HG03378 (cell line): Measurements from ENCODE around the gene C6orf89.

Experiments used
- ATAC-seq: cut with Tn5 transposase; IDR thresholded peaks from one replicate; pipeline ENCODE4 v1.9.1; 2021; ENCODE audit warnings: mild to moderate bottlenecking, moderate library complexity; ENCODE audit not compliant: unreplicated experiment

C6orf89 gene

DNA sequence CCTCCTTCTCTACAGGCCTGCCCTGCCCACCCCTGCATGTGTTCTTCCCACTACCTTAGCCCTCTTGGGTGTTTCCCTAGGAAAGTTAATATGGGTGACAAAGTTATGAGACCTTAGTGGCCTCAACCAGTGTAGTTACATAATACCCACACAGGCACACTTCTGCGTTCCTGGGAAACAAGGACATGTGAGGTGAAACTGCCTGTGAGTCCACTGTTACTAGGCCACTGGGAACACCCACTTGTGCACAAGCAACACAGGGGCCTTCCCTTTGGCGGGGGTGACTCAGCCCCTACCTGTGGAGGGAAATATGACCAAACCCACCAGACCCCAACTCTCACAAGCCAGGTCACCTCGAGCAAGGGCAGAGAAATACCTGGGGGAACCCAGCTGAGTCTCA lies 81.5 kb downstream of the C6orf89 start:
- ATAC-seq, result no peak

DNA sequence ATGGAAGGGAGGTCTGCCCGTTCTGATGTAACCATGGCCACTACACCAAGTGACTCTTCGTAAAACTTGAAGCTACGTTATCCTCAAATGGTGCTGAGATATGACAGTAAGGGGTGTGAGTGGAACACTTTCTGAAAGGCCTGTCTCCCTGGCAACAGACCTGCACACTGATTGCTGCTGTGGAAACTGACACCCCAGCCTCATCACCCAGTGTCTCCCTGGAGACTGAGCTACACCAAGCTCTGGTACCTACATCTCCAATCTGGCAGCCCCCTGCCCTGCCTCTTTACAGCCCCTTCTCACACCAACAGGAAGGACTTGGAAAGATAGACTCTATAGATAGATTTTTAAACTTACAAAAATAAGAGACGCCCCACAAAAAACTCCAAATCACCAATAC lies 82.0 kb downstream of the C6orf89 start:
- no peak for ATAC-seq

GRCh38 chr6:36968266-36968977 lies 82.7 kb downstream of the C6orf89 start:
- no peak for ATAC-seq

DNA sequence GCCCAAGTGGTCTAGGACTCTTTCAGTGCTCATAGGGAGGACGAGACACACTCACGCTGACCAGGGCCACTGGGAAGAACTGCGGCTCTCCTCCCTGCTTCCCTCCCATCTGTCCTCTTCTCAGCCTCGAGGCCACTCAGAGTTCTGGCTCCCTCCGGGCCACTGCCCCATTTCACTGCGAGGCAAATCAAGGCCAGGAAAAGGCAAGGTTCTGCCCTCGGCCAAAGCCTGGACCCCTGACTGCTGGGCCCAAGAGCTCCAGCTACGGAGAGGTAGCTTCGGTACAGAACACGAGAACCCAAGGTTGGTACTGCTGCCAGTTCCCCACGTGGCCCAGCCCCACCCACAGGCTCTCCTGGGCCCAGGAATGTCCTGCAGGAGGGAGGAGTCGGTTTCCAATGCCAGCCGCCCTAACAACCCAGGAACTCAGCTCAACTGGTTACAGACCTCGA lies 83.5 kb downstream of the C6orf89 start:
- ATAC-seq, result no peak

DNA sequence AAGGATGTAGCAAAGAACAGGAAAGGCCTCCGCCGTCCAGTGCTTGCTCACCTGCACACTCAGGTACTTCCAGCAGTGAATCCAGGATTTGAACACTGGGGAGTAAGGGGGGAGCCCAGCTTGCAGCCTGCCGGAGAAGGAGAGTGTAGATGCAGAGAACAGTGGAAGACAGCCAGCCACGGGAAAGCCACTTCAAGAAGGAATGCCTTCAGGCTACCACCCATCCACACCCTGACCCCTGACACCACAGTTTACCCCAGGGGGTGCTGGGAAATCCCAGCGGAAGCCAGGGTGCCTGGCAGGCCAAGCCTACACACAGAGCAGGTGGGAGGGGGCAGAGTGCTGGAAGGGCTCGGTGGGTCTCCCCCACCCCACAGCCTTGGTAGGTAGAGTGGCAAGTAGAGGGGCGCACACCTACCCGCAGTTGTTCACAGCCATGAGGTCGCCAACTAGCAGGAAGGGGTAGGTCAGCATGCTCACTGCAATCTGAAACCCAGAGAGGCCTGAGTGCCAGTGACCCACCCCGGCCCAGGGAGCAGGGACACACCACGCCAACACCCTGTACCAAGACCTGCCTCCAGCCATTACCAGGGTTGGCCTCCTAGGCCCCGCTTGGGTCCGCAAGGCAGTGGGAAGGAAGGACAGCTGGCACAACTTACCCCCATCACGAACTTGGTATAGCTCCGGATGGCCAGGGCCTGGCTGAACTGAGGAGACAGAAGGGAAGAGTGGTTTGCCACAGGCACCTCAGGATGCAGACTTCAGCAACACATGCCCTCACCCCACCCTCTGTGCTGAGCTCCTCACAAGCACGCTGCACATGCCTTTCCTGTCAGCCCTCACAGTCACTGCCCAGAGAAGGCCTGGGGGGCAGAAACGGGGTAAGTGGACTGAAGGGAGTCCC lies 84.5 kb downstream of the C6orf89 start:
- ATAC-seq, result no peak

DNA sequence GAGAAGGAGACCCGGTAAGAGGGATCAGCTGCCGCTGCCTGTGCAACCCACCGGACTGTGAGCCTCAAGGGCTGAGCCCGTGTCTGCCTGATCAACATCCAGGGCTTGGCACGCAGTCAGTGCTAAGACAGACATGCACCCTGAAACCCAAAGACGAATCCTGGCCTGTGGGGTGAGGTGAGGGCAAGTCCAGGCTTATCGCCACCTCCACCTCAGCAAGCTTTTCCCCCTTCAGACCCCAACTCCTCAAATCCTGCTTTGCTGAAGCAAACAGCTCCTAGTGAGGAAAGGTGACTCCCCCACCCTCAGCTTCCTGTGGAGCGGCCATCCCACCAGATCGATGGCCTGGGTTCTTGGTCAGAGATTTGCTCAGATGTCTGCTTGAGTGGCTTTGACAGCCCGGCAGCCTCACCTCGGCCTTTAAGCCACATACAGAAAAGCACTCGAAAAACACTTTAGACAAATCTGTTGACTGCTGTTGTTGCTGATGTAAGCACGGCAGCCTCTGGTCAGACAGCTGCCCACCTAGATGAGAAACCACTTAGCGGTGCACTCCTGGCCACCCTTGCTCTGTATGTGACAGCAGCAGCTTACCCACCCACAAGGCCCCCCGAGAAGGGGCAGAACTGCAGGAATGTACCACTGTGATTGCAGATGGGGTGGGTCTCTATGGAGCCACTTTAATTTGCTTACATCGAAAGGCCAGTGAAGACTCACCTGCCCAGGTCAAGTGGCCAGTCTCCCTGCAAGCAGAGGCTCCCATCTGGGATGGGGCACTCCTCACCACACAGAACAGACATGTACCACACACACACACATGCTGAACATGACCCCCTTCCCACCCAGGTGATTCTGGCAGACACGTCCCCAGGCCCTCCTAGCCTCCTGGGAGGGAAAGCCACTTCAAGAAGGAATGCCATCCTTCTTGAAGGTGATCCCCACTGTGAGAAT lies 85.4 kb downstream of the C6orf89 start:
- ATAC-seq, result no peak

DNA sequence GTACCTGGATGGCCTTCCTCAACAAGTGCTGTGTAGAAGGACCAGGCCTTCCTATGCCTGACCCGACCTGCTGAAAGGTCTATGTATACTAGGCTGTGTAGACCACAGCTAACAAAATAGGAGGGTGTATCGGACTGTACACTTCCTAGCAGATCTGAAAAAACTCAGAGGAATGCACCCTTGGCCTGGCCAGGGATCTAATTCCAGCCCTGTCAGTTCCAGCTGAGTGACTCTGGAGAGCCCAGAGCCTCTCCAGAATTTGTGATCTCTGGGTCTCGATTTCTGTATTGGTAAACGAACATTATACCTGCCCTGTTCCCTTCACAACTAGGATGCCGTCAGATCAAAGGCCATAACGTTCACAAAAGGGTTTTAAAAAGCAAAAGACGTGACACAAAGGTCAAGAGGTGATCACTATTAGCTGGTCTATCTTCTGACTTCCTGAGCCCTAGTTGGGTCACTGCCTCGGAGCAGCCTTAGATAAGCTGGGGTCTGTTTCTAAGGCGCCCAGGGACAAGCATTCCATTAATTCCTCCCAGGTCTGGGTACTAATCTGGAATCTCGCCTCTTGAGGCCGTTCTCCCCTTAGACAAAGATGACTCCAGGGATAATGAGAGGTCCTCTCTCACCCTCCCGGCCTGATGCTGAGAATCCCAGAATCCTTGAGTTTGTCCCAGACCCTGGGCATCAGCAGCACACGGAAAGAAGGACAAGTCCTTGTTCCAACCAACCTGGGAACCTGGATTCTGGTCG lies 86.3 kb downstream of the C6orf89 start:
- ATAC-seq, result no peak

DNA sequence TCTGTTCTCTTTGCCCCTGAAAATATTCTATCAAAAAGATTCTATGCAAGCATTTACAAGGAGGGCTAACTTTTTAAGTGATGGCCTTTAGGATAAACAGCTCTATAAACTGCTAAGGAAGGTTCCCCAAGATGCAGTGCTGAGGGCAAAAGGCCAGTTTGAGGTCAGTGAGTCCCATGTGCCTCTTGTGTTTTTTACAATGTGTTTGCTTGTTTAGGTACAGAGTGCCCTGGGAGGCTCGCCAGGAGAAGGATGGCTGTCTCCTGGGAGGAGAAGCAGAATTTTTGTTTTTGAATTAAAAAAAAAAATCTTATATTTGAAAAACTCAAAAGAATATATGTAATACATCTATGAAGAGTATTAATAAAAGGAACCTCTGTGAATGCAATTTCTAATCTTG lies 87.4 kb downstream of the C6orf89 start:
- no peak for ATAC-seq

- ATAC-seq, result no peak
These were observed 87.9 kb downstream of the C6orf89 start for GRCh38 chr6:36973647-36974046.

GRCh38 chr6:36975231-36976006 lies 89.7 kb downstream of the C6orf89 start:
- no peak for ATAC-seq

GRCh38 chr6:36976007-36976264 lies 90.2 kb downstream of the C6orf89 start:
- ATAC-seq, result no peak

DNA sequence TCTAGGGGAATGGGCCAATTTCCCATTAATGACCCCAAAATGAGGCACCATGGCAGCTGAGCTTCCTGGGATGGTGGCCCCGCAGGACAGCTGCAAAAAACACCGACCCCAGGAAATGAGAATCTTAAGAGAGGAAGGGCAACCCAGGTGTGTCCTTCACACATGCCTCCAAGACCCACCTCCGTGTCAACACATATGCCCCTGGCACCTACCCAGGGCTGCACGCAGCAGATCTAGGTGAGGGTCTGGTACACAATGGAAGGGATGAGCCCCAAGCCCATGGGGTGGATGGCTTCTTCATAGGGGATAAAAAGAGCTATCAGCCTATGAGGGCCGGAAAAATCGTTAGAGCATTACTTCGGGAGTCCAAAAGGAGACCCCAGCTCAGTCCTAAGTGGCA lies 90.8 kb downstream of the C6orf89 start:
- ATAC-seq, result no peak

DNA sequence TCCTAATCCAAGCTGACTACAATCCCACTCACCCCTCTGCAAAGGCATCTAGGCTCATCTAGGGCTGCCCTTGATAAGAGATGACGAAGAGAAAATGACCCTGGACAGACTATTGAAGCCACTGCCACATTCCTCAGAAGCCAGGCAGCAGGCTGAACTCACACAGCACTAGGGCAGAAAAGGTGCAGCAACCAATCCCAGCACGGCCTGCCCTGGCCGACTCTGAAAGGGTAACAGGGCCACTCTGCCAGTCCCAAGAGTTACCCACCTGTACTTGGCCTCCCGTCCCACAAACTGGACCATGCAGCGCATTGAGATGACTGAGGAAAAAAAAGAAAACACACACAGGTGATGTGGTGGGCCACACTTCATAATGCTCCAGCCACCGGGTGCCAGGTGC lies 91.2 kb downstream of the C6orf89 start:
- ATAC-seq, result no peak

- no peak for ATAC-seq
These were observed 91.8 kb downstream of the C6orf89 start for GRCh38 chr6:36977470-36977941.
